HepG2 (cell line): ENCODE results near the gene C1orf115. TPM values are rescaled to one million over a fixed set of nuclear protein-coding genes. Genes with fewer than 3 reads are reported as not detected.
A peak's percentile ranks its signal among the peaks of the same experiment; 100 is the strongest.

Source experiments
- ASH2L ChIP-seq: fragments of 300-600, 200-600 bp; sonication (generic); IDR thresholded peaks from 2 replicates; pipeline ENCODE4 v1.7.0; 2017; ENCODE audit warnings: low read depth, mild to moderate bottlenecking, moderate library complexity, mixed read lengths, low read length; ENCODE audit not compliant: insufficient read length
- ATF7 ChIP-seq, 2 experiments: fragments of 450-650 bp in 1 of 2; sonication (generic) in 1 of 2; formaldehyde crosslinking in 1 of 2; IDR thresholded peaks; 2 replicates each; pipeline versions ENCODE4 v1.4.0 to v1.6.1; 2016 to 2020; ENCODE audit warnings: antibody characterized with exemption in 1 of 2, mild to moderate bottlenecking in 1 of 2, missing genetic modification reagents in 1 of 2
- ATM ChIP-seq: fragments of 450-650 bp; IDR thresholded peaks from 2 replicates; pipeline ENCODE4 v1.7.1; 2017; ENCODE audit warnings: mild to moderate bottlenecking, borderline replicate concordance
- ELF1 ChIP-seq: sonication (generic); formaldehyde crosslinking; IDR thresholded peaks from 2 replicates; pipeline ENCODE4 v1.4.0; 2020; ENCODE audit warnings: missing genetic modification reagents
- FOXA1 ChIP-seq, 2 experiments: fragments of 450-650 bp in 1 of 2; sonication (generic) in 1 of 2; formaldehyde crosslinking in 1 of 2; IDR thresholded peaks; 2 replicates each; pipeline versions ENCODE4 v1.4.0 to v1.6.1; 2016 to 2020; ENCODE audit warnings: missing genetic modification reagents in 1 of 2
- HOXA3 ChIP-seq: sonication (generic); formaldehyde crosslinking; IDR thresholded peaks from 2 replicates; pipeline ENCODE4 v1.5.0; 2020; ENCODE audit warnings: missing genetic modification reagents
- JARID2 ChIP-seq: sonication (generic); formaldehyde crosslinking; IDR thresholded peaks from 2 replicates; pipeline ENCODE4 v1.8.1; 2023; ENCODE audit warnings: missing genetic modification reagents, inconsistent platforms; ENCODE audit not compliant: insufficient replicate concordance
- KLF6 ChIP-seq: IDR thresholded peaks from 2 replicates; pipeline ENCODE4 v1.8.0; 2016; ENCODE audit warnings: missing biosample characterization, missing genetic modification reagents
- RBM39 ChIP-seq: fragments of 200-400 bp; formaldehyde crosslinking; IDR thresholded peaks from one replicate; pipeline ENCODE4 v1.6.1; 2018; ENCODE audit warnings: antibody characterized with exemption, mild to moderate bottlenecking, low read depth, low read length; ENCODE audit not compliant: poor library complexity, severe bottlenecking
- RXRB ChIP-seq: IDR thresholded peaks from 2 replicates; pipeline ENCODE4 v1.6.1; 2016; ENCODE audit warnings: borderline replicate concordance, missing genetic modification reagents, missing compliant biosample characterization
- SSRP1 ChIP-seq: IDR thresholded peaks from 2 replicates; pipeline ENCODE4 v1.6.1; 2016; ENCODE audit warnings: control low read depth
- TARDBP ChIP-seq: sonication (generic); formaldehyde crosslinking; IDR thresholded peaks from 2 replicates; pipeline ENCODE4 v1.8.0; 2022; ENCODE audit warnings: mild to moderate bottlenecking, missing genetic modification reagents
- ZNF317 ChIP-seq: sonication (generic); formaldehyde crosslinking; IDR thresholded peaks from 2 replicates; pipeline ENCODE4 v1.5.0; 2020; ENCODE audit warnings: mild to moderate bottlenecking, missing genetic modification reagents
- ZNF460 ChIP-seq: sonication (generic); formaldehyde crosslinking; IDR thresholded peaks from 2 replicates; pipeline ENCODE4 v1.5.1; 2020; ENCODE audit warnings: missing genetic modification reagents, mild to moderate bottlenecking, borderline replicate concordance
- ZNF652 ChIP-seq: IDR thresholded peaks from 2 replicates; pipeline ENCODE4 v1.6.1; 2016; ENCODE audit warnings: low read depth, borderline replicate concordance
- ZNF674 ChIP-seq: sonication (generic); formaldehyde crosslinking; IDR thresholded peaks from 2 replicates; pipeline ENCODE4 v1.5.0; 2020; ENCODE audit warnings: low read depth, mild to moderate bottlenecking, missing genetic modification reagents
- ZNF883 ChIP-seq: sonication (generic); formaldehyde crosslinking; IDR thresholded peaks from 2 replicates; pipeline ENCODE4 v1.5.1; 2020; ENCODE audit warnings: mild to moderate bottlenecking, missing genetic modification reagents; ENCODE audit errors: not compliant biosample characterization
- ZSCAN30 ChIP-seq: sonication (generic); formaldehyde crosslinking; IDR thresholded peaks from 2 replicates; pipeline ENCODE4 v1.5.0; 2020; ENCODE audit warnings: mild to moderate bottlenecking, missing genetic modification reagents
- polyA plus RNA-seq, 8 experiments: library from polyadenylated mRNA; depleted of rRNA in 3 of 8; stranded (reverse) in 7 of 8; unstranded in 1 of 8; fragments of >200 nt; fragmentation: Illumina TruSeq in 4 of 8; extraction: Trizol in 4 of 8; gene quantifications; 2 replicates each; pipeline versions ENCODE4 v1.2.1 to v1.2.3, GENCODE V29; 2011 to 2016; ENCODE audit warnings: low read depth in 4 of 8, missing spikeins in 1 of 8, mixed read lengths in 1 of 8; ENCODE audit not compliant: insufficient read depth in 1 of 8
- total RNA-seq, 5 experiments: library from RNA; depleted of rRNA; stranded (reverse); fragments of >200 nt; fragmentation: Illumina TruSeq; extraction: Trizol; gene quantifications; 2 replicates each; pipeline ENCODE4 v1.2.3, GENCODE V29; 2016; ENCODE audit warnings: low read depth in 1 of 5
- TF ChIP-seq, protein P1 (sequence below): sonication (generic); formaldehyde crosslinking; IDR thresholded peaks from 2 replicates; pipeline ENCODE4 v1.4.0; 2020; ENCODE audit warnings: missing genetic modification reagents
- TF ChIP-seq, protein P2 (sequence below): sonication (generic); formaldehyde crosslinking; IDR thresholded peaks from 2 replicates; pipeline ENCODE4 v1.9.0; 2022; ENCODE audit warnings: missing genetic modification reagents, mild to moderate bottlenecking, borderline replicate concordance
- TF ChIP-seq, protein P3 (sequence below): sonication (generic); formaldehyde crosslinking; conservative IDR thresholded peaks from 2 replicates; pipeline ENCODE4 v1.4.0; 2020; ENCODE audit warnings: missing genetic modification reagents
- TF ChIP-seq, protein P4 (sequence below): sonication (generic); formaldehyde crosslinking; IDR thresholded peaks from 2 replicates; pipeline ENCODE4 v1.5.1; 2020; ENCODE audit warnings: missing genetic modification reagents, mild to moderate bottlenecking, borderline replicate concordance
- TF ChIP-seq, protein P5 (sequence below), 2 experiments: fragments of 450-650 bp in 1 of 2; sonication (generic) in 1 of 2; formaldehyde crosslinking; IDR thresholded peaks; 2 replicates each; pipeline versions ENCODE4 v1.5.0 to v1.8.0; 2020 to 2022; ENCODE audit warnings: mild to moderate bottlenecking in 1 of 2, missing genetic modification reagents in 1 of 2

C1orf115 gene
- total and polyA plus RNA-seq, 2 of the 13 experiments (the other 11 are each of a cell fraction or from before 2014, with no cell fraction given): 25.2 to 85.9 TPM

DNA sequence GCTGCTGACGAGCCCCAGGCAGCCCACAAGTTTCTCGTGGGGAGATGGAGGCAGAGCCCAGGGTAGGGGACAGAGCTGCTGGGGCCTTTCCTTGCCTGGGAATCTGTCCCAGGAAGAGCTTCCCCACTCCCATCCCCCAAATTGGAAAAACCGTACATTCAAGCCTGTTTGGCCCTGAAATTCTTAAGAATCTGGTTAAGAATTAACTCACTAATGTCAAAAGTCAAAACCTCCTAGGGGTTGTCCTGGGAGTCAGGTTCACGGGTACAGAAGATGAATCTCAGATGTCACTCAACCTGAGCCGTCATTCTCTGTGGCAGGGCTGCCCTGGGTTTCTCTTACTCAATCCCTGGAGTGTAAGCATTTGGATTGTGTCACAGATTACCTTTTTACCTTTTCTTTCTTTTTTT lies 8.4 kb downstream of the C1orf115 start (continued):
- TF ChIP-seq, protein P1, sequence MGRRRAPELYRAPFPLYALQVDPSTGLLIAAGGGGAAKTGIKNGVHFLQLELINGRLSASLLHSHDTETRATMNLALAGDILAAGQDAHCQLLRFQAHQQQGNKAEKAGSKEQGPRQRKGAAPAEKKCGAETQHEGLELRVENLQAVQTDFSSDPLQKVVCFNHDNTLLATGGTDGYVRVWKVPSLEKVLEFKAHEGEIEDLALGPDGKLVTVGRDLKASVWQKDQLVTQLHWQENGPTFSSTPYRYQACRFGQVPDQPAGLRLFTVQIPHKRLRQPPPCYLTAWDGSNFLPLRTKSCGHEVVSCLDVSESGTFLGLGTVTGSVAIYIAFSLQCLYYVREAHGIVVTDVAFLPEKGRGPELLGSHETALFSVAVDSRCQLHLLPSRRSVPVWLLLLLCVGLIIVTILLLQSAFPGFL (CRISPR knock-in tag): no peak
- TF ChIP-seq ELF1: no peak
- TF ChIP-seq SSRP1 (CRISPR knock-in tag): no peak
- no peak for TF ChIP-seq JARID2
- no peak for TF ChIP-seq ATF7 (IDR thresholded peaks at IDR 0.05)
- no peak for TF ChIP-seq ATF7 (CRISPR knock-in tag; IDR thresholded peaks at IDR 0.05)
- TF ChIP-seq ZNF674: no peak
- TF ChIP-seq ZSCAN30 (CRISPR knock-in tag): no peak
- TF ChIP-seq, protein P2, sequence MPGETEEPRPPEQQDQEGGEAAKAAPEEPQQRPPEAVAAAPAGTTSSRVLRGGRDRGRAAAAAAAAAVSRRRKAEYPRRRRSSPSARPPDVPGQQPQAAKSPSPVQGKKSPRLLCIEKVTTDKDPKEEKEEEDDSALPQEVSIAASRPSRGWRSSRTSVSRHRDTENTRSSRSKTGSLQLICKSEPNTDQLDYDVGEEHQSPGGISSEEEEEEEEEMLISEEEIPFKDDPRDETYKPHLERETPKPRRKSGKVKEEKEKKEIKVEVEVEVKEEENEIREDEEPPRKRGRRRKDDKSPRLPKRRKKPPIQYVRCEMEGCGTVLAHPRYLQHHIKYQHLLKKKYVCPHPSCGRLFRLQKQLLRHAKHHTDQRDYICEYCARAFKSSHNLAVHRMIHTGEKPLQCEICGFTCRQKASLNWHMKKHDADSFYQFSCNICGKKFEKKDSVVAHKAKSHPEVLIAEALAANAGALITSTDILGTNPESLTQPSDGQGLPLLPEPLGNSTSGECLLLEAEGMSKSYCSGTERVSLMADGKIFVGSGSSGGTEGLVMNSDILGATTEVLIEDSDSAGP (CRISPR knock-in tag): no peak
- TF ChIP-seq RBM39: no peak
- 0 out of 2 replicates have a peak, but pooled peaks have one; percentile 32 for TF ChIP-seq HOXA3
- TF ChIP-seq, protein P3, sequence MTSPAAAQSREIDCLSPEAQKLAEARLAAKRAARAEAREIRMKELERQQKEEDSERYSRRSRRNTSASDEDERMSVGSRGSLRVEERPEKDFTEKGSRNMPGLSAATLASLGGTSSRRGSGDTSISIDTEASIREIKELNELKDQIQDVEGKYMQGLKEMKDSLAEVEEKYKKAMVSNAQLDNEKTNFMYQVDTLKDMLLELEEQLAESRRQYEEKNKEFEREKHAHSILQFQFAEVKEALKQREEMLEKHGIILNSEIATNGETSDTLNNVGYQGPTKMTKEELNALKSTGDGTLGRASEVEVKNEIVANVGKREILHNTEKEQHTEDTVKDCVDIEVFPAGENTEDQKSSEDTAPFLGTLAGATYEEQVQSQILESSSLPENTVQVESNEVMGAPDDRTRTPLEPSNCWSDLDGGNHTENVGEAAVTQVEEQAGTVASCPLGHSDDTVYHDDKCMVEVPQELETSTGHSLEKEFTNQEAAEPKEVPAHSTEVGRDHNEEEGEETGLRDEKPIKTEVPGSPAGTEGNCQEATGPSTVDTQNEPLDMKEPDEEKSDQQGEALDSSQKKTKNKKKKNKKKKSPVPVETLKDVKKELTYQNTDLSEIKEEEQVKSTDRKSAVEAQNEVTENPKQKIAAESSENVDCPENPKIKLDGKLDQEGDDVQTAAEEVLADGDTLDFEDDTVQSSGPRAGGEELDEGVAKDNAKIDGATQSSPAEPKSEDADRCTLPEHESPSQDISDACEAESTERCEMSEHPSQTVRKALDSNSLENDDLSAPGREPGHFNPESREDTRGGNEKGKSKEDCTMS (CRISPR knock-in tag): no peak
- TF ChIP-seq ATM: no peak
- TF ChIP-seq ZNF317: no peak
- TF ChIP-seq KLF6 (CRISPR knock-in tag): no peak
- TF ChIP-seq, protein P4, sequence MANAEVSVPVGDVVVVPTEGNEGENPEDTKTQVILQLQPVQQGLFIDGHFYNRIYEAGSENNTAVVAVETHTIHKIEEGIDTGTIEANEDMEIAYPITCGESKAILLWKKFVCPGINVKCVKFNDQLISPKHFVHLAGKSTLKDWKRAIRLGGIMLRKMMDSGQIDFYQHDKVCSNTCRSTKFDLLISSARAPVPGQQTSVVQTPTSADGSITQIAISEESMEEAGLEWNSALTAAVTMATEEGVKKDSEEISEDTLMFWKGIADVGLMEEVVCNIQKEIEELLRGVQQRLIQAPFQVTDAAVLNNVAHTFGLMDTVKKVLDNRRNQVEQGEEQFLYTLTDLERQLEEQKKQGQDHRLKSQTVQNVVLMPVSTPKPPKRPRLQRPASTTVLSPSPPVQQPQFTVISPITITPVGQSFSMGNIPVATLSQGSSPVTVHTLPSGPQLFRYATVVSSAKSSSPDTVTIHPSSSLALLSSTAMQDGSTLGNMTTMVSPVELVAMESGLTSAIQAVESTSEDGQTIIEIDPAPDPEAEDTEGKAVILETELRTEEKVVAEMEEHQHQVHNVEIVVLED (CRISPR knock-in tag): no peak
- TF ChIP-seq RXRB (CRISPR knock-in tag): peak; percentile 90
- peak; percentile 31; the same call in 1 of the 2 replicates for TF ChIP-seq ZNF652 (CRISPR knock-in tag)
- TF ChIP-seq, protein P5, sequence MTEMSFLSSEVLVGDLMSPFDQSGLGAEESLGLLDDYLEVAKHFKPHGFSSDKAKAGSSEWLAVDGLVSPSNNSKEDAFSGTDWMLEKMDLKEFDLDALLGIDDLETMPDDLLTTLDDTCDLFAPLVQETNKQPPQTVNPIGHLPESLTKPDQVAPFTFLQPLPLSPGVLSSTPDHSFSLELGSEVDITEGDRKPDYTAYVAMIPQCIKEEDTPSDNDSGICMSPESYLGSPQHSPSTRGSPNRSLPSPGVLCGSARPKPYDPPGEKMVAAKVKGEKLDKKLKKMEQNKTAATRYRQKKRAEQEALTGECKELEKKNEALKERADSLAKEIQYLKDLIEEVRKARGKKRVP (CRISPR knock-in tag; IDR thresholded peaks at IDR 0.05): no peak
- TF ChIP-seq ZNF460 (CRISPR knock-in tag): no peak
- no peak for TF ChIP-seq FOXA1 (IDR thresholded peaks at IDR 0.05)
- no peak for TF ChIP-seq FOXA1 (CRISPR knock-in tag; IDR thresholded peaks at IDR 0.05)
- no peak for TF ChIP-seq ASH2L
- TF ChIP-seq ZNF883 (CRISPR knock-in tag): no peak
- peak; percentile 65; the same call in 1 of the 2 replicates for TF ChIP-seq TARDBP
